Glutamatergic neuron (in vitro differentiated cells): Measurements from ENCODE around the gene MSLN. TPM values are rescaled to one million over a fixed set of nuclear protein-coding genes. Genes with fewer than 3 reads are reported as not detected.

Source experiments
- DNase-seq: peaks from one replicate; pipeline ENCODE4 v3.0.0; 2022
- H3K27ac Mint-ChIP-seq: one replicate; pipeline ENCODE4 v1.8.0; 2020; ENCODE audit warnings: mild to moderate bottlenecking, mixed read lengths, inconsistent platforms; ENCODE audit not compliant: unreplicated experiment
- H3K27me3 Mint-ChIP-seq: one replicate; pipeline ENCODE4 v1.8.0; 2020; ENCODE audit warnings: mild to moderate bottlenecking, moderate library complexity, mixed read lengths, inconsistent platforms; ENCODE audit not compliant: unreplicated experiment
- H3K36me3 Mint-ChIP-seq: one replicate; pipeline ENCODE4 v1.8.0; 2020; ENCODE audit warnings: mild to moderate bottlenecking, mixed read lengths, inconsistent platforms; ENCODE audit not compliant: unreplicated experiment
- H3K4me1 Mint-ChIP-seq: one replicate; pipeline ENCODE4 v1.8.0; 2020; ENCODE audit warnings: mild to moderate bottlenecking, low read depth, mixed read lengths, inconsistent platforms; ENCODE audit not compliant: unreplicated experiment
- H3K4me3 Mint-ChIP-seq: one replicate; pipeline ENCODE4 v1.8.0; 2020; ENCODE audit warnings: mild to moderate bottlenecking, mixed read lengths, inconsistent platforms; ENCODE audit not compliant: unreplicated experiment
- H3K9me3 Mint-ChIP-seq: one replicate; pipeline ENCODE4 v1.8.0; 2020; ENCODE audit warnings: mild to moderate bottlenecking, moderate library complexity, mixed read lengths, inconsistent platforms; ENCODE audit not compliant: unreplicated experiment
- total RNA-seq: library from RNA; stranded (reverse); fragmentation: NEBNext Ultra II Directional; extraction: Animal tissue kit (Norgen Biotek cat#: 25700); gene quantifications from one replicate; pipeline ENCODE4 v1.2.1, GENCODE V29; 2021; ENCODE audit not compliant: unreplicated experiment
- TF ChIP-seq, protein P1 (sequence below): fragments of 200-600 bp; sonication (generic); IDR thresholded peaks from one replicate; pipeline ENCODE4 v1.5.0; 2021; ENCODE audit not compliant: partially characterized antibody, unreplicated experiment

Gene MSLN
- total RNA-seq, 1 donor from 2014 or later = not detected

GRCh38 chr16:807347-808084, 47.0 kb downstream of the MSLN start:
- H3K27me3 Mint-ChIP-seq = peaks cover 7% of the 10 kb centered on the region

DNA sequence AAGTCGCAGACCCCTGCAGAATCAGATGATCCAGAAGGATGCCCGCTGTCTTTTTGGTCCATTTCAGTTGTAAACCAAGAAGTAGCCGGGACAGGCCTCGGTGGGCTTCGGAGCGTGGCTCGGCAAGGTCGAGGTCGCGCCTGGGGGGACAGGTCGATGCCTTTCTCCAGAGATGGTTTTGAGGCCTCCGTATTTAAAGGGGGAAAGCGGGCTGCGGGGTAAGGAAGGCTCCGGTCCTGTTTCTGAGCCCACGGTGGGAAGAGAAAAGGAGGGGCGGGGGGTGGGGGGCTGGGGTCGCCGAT, 47.5 kb downstream of the MSLN start:
- no peak for DNase-seq
- Mint-ChIP-seq H3K4me1 (peaks cover 7% of the 10 kb centered on the region), H3K4me3 (peak overlapping the region; percentile 94), H3K27ac (peak overlapping the region; percentile 70), H3K27me3 (peaks cover 10% of the 10 kb centered on the region), H3K9me3 (no peaks in the 10 kb centered on the region), H3K36me3 (peaks cover 5% of the 10 kb centered on the region)
- TF ChIP-seq, protein P1, sequence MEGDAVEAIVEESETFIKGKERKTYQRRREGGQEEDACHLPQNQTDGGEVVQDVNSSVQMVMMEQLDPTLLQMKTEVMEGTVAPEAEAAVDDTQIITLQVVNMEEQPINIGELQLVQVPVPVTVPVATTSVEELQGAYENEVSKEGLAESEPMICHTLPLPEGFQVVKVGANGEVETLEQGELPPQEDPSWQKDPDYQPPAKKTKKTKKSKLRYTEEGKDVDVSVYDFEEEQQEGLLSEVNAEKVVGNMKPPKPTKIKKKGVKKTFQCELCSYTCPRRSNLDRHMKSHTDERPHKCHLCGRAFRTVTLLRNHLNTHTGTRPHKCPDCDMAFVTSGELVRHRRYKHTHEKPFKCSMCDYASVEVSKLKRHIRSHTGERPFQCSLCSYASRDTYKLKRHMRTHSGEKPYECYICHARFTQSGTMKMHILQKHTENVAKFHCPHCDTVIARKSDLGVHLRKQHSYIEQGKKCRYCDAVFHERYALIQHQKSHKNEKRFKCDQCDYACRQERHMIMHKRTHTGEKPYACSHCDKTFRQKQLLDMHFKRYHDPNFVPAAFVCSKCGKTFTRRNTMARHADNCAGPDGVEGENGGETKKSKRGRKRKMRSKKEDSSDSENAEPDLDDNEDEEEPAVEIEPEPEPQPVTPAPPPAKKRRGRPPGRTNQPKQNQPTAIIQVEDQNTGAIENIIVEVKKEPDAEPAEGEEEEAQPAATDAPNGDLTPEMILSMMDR = no peak

More at GRCh38 chr16:807347-808084, 47.0 kb downstream of the MSLN start:
- H3K36me3 Mint-ChIP-seq = peaks cover 5% of the 10 kb centered on the region
- no peaks in the 10 kb centered on the region for H3K9me3 Mint-ChIP-seq
- peak; percentile 97 for DNase-seq
- H3K4me3 Mint-ChIP-seq = peak overlapping the region; percentile 94
- H3K4me1 Mint-ChIP-seq = peaks cover 7% of the 10 kb centered on the region
- H3K27ac Mint-ChIP-seq = peak overlapping the region; percentile 67
- TF ChIP-seq, protein P1 = no peak

GRCh38 chr16:813204-813915, 52.8 kb downstream of the MSLN start:
- H3K27me3 Mint-ChIP-seq = peaks cover 10% of the 10 kb centered on the region
- H3K9me3 Mint-ChIP-seq = peaks cover 2% of the 10 kb centered on the region
- peak; percentile 84 for DNase-seq
- peaks cover 6% of the 10 kb centered on the region for H3K4me1 Mint-ChIP-seq
- H3K4me3 Mint-ChIP-seq = peak overlapping the region; percentile 61
- H3K27ac Mint-ChIP-seq = no peak overlapping the region
- TF ChIP-seq, protein P1 = peak; percentile 68
- peaks cover 5% of the 10 kb centered on the region for H3K36me3 Mint-ChIP-seq

DNA sequence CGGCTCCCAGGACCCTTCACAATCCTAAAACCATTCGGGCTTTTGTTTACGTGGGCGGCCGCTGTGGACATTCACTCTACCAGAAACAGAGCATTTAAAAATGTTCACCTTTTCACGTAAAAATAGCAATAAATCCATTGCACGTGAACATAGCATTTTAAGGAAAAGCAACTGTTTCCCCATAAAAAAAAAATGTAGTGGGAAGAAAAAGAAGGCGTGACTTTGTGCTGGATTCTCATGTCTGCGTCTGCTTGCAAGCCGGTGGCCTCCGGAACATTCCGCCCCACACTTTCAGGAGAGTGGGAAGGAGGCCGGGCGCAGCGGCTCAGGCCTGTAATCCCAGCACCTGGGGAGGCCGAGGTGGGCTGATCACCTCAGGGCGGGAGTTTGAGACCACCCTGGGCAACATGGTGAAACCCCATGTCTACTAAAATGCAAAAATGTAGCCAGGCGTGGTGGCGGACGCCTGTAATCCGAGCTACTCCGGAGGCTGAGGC, 53.4 kb downstream of the MSLN start:
- peak overlapping the region; percentile 61 for H3K4me3 Mint-ChIP-seq
- TF ChIP-seq, protein P1 = no peak
- peaks cover 8% of the 10 kb centered on the region for H3K27me3 Mint-ChIP-seq
- H3K9me3 Mint-ChIP-seq = peaks cover 2% of the 10 kb centered on the region
- DNase-seq = no peak
- H3K4me1 Mint-ChIP-seq = peaks cover 2% of the 10 kb centered on the region
- H3K27ac Mint-ChIP-seq = no peak overlapping the region
- H3K36me3 Mint-ChIP-seq = peaks cover 5% of the 10 kb centered on the region

DNA sequence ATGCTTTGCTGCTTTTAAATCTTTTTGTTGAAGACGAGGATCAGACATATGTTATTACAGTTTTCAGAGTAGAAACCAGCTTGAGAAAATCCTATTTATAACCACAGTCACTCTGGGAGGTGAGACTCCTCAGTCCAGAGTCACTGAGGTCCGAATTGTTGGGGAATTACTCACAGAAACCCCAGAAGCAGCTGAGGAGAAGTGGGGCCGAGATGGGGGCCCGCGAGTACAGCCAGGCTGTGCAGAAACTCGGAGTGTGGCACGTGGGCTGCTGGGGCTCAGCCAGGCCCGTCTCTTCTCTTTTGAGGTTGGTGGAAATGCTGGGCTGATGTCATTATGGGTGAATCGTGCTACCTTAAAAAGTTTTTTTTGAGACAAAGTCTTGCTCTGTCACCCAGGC, 54.4 kb downstream of the MSLN start:
- DNase-seq = no peak
- H3K27ac Mint-ChIP-seq = peak overlapping the region; percentile 28
- TF ChIP-seq, protein P1 = no peak
- H3K27me3 Mint-ChIP-seq = peaks cover 7% of the 10 kb centered on the region
- peaks cover 5% of the 10 kb centered on the region for H3K36me3 Mint-ChIP-seq
- H3K4me3 Mint-ChIP-seq = no peak overlapping the region
- H3K9me3 Mint-ChIP-seq = peaks cover 2% of the 10 kb centered on the region
- H3K4me1 Mint-ChIP-seq = peaks cover 2% of the 10 kb centered on the region
